Stimulated activated CD4-positive, alpha-beta T cell treated with anti-CD3 and anti-CD28 coated beads, Interleukin-4, amount 100 ng/mL, for 4 hours (primary cell): ENCODE results near the gene PRKAR2B.
"Not testable (repeated sequence)": the region's sequence is repeated elsewhere in the genome, so short reads cannot be mapped to it uniquely, and the experiment has no call there.

ENCODE experiments used
- DNase-seq, 2 experiments: peaks; one replicate each; pipeline ENCODE4 v3.0.0-alpha.2; 2020

PRKAR2B gene

GRCh38 chr7:107029061-107029763 is 15.3 kb upstream of the PRKAR2B start:
- no peak for DNase-seq

DNA sequence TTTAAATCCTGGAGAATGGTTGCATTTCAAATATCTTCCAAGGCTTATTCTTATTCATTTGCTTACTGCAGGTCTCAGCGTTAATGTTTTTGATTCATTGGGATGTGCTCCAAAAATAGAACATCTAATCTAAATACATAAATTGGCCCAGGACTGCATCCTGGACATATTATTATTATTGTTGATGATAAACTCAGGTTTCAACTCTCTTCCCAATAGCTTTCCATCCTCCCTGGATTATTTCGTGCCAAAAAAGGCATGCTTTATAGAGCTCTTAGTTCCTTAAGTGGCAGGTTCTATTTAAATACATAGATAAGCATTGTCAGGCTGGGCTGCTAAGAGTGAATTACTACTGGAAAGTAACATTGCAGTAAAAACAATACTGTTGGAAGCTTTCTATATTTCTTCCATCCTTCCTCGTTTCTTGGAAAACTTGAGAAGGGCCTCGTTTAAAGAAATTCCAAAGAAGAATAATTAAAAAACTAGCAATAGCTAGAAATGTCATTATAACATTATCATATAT is 14.7 kb upstream of the PRKAR2B start:
- DNase-seq: no peak

GRCh38 chr7:107032050-107032449 is 12.5 kb upstream of the PRKAR2B start:
- no peak for DNase-seq

DNA sequence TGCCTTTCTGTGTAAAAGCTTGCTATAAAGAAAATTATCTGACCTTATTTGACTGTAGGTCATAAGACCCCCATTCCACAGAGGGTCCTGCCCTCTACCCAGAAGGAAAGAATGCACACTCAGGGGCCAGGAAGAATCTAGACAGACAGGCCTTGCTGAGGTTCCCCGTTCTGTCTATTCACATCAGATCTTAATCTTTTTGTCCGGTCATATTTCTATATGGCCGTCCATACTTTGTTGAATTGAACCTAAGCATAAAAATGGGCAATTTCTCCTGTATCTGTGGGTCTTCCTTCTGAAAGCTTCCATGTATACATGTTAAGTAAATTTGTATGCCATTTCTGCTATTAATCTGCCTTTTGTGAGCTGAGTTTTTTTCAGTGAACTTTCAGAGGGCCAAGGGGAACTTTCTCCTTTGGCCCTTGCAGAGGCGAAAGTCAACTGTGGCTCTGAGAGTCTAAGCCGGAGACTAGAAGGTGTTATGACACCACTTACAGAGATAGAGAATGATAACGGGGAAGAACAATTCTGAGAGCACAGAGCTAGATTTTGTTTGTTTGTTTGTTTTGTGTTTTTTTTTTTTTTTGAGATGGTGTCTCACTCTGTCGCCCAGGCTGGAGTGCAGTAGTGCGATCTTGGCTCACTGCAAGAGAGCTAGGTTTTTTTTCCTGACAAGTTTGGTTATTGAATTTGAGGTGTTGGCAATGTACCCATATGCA is 11.6 kb upstream of the PRKAR2B start:
- DNase-seq: no peak

DNA sequence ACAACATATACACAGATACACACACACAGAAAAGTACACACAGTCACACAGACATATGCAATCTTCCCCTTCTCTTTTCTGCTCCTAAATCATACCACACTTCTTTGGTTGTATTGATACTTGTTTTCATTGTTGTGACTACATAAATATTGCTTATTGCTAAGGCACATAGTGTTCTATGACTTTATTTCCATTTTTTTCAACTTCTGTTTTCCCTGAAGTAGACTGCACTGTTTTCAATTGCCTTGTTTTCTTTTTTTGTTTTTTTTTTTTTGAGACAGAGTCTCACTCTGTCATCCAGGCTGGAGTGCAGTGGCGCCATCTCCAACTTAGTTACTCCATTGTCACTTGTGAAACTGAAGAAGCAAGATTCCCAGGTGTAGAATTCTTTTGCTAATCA is 10.0 kb upstream of the PRKAR2B start:
- no peak for DNase-seq

- no peak for DNase-seq
These were observed 9.1 kb upstream of the PRKAR2B start for GRCh38 chr7:107035446-107035845.

DNA sequence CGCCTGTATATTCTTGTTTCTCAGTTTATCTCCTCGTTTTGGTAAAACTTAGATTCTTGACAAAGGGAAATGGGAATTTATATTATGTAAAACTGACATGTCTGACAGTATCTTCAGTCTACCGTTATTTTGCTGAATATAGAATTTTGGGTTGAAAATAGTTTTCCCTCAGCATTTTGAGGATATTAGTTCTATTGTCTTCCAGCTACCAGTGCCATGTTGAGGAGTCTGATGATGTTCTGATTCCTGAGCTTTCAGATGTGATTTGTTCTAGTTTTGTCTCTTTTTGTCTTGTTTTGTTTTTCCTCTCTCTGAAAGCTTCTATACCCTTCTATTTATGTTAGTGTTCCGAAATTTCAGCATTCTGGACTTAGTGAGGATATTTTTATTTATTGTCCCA is 8.0 kb upstream of the PRKAR2B start:
- no peak for DNase-seq

DNA sequence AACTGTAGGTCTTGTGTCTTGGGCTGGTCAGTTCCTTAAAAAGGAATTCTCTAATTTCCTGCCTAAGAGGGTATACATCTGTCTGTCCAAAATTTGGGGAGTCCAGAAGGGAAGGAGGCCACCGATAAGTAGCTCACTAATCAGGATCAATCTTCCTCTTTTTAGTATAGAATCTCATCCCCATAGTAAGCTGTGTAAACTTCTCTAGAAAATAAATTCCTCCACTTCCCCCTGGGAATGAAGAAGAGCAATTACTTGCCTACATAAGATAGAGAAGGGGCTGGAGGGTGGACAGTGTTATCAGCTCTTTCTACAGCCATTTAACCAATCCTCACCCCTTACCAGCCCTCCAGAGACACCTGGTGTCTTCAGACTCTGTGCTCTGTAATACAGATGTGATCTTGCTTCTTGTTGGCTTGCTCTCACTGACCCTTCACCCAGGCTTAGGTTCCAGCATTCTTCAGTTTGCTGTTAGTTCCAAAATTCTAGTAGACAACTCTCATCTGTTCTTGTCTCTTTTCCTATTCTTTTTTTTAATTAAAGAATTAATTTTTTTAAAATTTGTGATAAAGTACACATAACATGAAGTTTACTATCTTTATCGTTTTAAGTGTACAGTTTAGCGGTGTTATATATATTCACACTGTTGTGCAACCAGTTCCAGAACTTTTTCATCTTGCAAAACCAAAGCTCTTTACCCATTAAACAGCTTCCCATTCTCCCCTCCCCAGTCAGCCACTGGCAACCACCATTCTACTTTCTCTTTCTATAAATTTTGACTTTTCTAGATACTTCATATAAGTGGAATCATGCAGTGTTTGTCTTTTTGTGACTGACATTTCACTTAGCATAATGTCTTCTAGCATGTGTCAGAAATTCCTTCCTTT is 6.5 kb upstream of the PRKAR2B start:
- no peak for DNase-seq

GRCh38 chr7:107039199-107039900 is 5.2 kb upstream of the PRKAR2B start:
- no peak for DNase-seq

GRCh38 chr7:107041097-107041496 is 3.4 kb upstream of the PRKAR2B start:
- DNase-seq: no peak

GRCh38 chr7:107041764-107042163 is 2.7 kb upstream of the PRKAR2B start:
- not testable (repeated sequence) for DNase-seq

DNA sequence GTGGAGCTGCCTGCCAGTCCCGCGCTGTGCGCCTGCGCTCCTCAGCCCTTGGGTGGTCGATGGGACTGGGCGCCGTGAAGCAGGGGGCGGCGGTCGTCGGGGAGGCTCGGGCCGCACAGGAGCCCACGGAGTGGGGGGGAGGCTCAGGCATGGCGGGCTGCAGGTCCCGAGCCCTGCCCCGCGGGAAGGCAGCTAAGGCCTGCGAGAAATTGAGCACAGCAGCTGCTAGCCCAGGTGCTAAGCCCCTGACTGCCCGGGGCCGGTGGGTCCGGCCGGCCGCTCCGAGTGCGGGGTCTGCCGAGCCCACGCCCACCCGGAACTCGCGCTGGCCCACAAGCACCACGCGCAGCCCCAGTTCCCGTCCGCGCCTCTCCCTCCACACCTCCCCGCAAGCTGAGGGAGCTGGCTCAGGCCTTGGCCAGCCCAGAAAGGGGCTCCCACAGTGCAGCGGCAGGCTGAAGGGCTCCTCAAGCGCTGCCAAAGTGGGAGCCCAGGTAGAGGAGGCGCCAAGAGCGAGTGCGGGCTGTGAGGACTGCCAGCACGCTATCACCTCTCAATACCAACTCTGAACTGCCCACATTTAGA is 2.1 kb upstream of the PRKAR2B start:
- not testable (repeated sequence) for DNase-seq

GRCh38 chr7:107043491-107043890 is 1.0 kb upstream of the PRKAR2B start:
- no peak for DNase-seq

DNA sequence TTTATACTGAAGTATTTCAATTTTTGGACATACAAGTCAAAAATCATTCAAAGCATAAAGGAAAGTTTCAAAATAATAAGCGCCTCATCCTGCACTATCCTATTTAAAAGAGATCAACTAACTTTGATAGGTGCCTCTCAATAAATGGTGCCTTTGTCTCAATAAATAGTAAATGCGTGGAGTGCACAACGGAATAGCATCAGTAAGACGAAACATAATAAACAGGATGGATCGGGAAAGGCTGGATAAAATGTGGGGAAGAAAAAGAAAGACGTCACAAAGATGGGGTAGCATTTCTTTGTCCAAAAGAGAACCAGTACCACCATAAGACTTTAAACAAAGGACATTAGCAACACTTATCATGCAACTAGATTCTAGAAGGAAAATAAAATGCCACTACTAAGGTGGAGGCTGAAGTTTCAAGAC is 571 bp upstream of the PRKAR2B start:
- DNase-seq: no peak

GRCh38 chr7:107045195-107045960 is 873 bp downstream of the PRKAR2B start:
- DNase-seq: no peak

GRCh38 chr7:107045980-107046379 is 1.5 kb downstream of the PRKAR2B start:
- DNase-seq: no peak

- DNase-seq: no peak
These were observed 2.2 kb downstream of the PRKAR2B start for GRCh38 chr7:107046491-107047259.

- DNase-seq: no peak
These were observed 3.6 kb downstream of the PRKAR2B start for GRCh38 chr7:107047902-107048782.

DNA sequence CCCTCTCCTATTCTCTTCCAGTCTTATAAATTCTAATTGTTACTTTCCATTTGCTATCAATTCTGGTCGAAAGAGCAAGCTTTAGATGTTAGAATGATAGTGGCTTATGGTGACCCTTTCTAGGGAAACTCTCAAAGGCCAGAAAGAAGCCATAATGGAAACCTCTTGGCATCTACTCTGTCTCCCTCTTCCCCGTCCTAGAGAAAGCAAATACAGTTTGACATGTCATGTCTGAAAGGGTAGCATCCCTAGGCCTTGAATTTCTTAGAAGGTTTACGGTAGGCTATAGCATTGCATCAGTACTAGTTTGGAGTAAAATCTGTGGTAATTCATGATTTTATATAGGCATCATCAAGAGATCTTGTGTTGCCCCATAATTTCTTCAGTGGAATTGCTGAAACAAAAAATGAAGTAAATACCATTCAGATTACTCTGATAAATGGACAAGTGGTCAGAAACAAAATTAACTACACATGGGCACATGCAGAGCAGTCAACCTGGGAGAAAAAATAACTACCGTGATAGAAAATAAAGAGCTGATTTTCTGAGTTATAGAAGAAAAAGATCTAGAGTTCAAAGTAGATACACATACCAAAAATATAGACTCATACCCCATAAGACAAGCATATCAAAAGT is 4.4 kb downstream of the PRKAR2B start:
- DNase-seq: no peak
